Natural killer cell (primary cell): ENCODE results near the gene UBE2L6. TPM values are rescaled to one million over a fixed set of nuclear protein-coding genes. Genes with fewer than 3 reads are reported as not detected.
A peak's percentile ranks its signal among the peaks of the same experiment; 100 is the strongest.

ENCODE experiments used
- ATAC-seq, 3 donors: fragments of 150-1000 bp in 2 of 3; fragments of 200-7000 bp in 1 of 3; cut with Tn5 transposase; 1 replicate in 1 of 3; 2 replicates in 2 of 3; pipeline ENCODE4 v1.10.0; 2021; ENCODE audit warnings: mild to moderate bottlenecking in 2 of 3, moderate library complexity in 2 of 3
- DNase-seq, 2 donors: peaks; one replicate each; pipeline versions ENCODE4 v3.0.0 to v3.0.0-alpha.2; 2013 to 2021; ENCODE audit warnings: mixed read lengths in 1 of 2
- H3K27ac ChIP-seq: one replicate; pipeline ENCODE4 v1.5.1; 2013; ENCODE audit warnings: mild to moderate bottlenecking, low read length
- H3K27me3 ChIP-seq: one replicate; pipeline ENCODE4 v1.6.1; 2013; ENCODE audit warnings: low read length; ENCODE audit not compliant: control insufficient read depth, insufficient read depth
- H3K36me3 ChIP-seq: one replicate; pipeline ENCODE4 v1.6.1; 2013; ENCODE audit warnings: low read length; ENCODE audit not compliant: control insufficient read depth, insufficient read depth
- H3K4me1 ChIP-seq: one replicate; pipeline ENCODE4 v1.6.1; 2013; ENCODE audit warnings: low read length; ENCODE audit not compliant: control insufficient read depth, insufficient read depth
- H3K4me3 ChIP-seq: one replicate; pipeline ENCODE4 v1.5.1; 2013; ENCODE audit warnings: low read length
- H3K9me3 ChIP-seq: one replicate; pipeline ENCODE4 v1.6.1; 2013; ENCODE audit warnings: low read length; ENCODE audit not compliant: control insufficient read depth, insufficient read depth
- H3K27ac Mint-ChIP-seq, 2 donors: one replicate each; pipeline ENCODE4 v1.8.0; 2022; ENCODE audit warnings: mild to moderate bottlenecking in 2 of 2, mixed read lengths in 2 of 2, moderate library complexity in 1 of 2
- H3K27me3 Mint-ChIP-seq, 2 donors: one replicate each; pipeline ENCODE4 v1.8.0; 2022; ENCODE audit warnings: low read depth in 2 of 2, mixed read lengths in 2 of 2
- H3K36me3 Mint-ChIP-seq: one replicate; pipeline ENCODE4 v1.8.0; 2022; ENCODE audit warnings: mixed read lengths
- H3K4me1 Mint-ChIP-seq, 2 donors: one replicate each; pipeline ENCODE4 v1.8.0; 2022; ENCODE audit warnings: mixed read lengths in 2 of 2
- H3K4me3 Mint-ChIP-seq: one replicate; pipeline ENCODE4 v1.8.0; 2022; ENCODE audit warnings: mild to moderate bottlenecking, moderate library complexity, mixed read lengths
- H3K9me3 Mint-ChIP-seq, 2 donors: one replicate each; pipeline ENCODE4 v1.8.0; 2022; ENCODE audit warnings: mixed read lengths in 2 of 2
- WGBS: methylation state at CpG from one replicate; pipeline ENCODE4 v1.1.7; 2013; ENCODE audit warnings: missing lambda C conversion rate; ENCODE audit not compliant: insufficient coverage; 5-methylcytosine and 5-hydroxymethylcytosine counted together
- intact Hi-C: fragments of 100-400 bp; cut with micrococcal nuclease; formaldehyde crosslinking; loops from one replicate; pipeline ENCODE4 v1.14.2; 2022
- total RNA-seq, 4 donors: library from RNA; stranded (reverse); fragments of 120-200 nt in 1 of 4; gene quantifications; one replicate each; pipeline versions ENCODE4 v1.2.3 to v1.2.4, GENCODE V29; 2013 to 2022
- TF ChIP-seq, protein P1 (sequence below): fragments of 200-600 bp; IDR thresholded peaks from one replicate; pipeline ENCODE4 v1.8.0; 2022; ENCODE audit warnings: antibody characterized with exemption

The UBE2L6 gene
- total RNA-seq, 3 donors from 2014 or later (not counting 1 experiment from before 2014, with no cell fraction given) = 89.1 to 108 (median 103) TPM

DNA sequence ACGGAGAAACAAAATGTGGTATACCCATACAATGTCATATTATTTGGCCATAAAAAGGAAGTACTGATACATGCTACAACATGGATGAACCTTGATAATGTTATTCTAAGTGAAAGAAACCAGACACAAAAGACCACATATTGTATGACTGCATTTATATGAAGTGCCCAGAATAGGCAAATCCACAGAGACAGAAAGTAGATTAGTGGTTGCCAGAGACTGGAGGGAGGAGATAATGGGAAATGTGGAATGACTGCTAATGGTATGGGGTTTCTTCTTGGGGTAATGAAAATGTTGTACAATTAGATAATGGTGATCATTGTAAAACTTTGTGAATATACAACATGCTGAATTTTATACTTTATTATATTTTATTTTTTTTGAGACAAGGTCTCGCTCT is 46.4 kb downstream of the UBE2L6 start:
- peaks cover 1 to 2% of the 10 kb centered on the region in 2 donors for H3K4me1 Mint-ChIP-seq
- Histone ChIP-seq H3K27ac (no peak overlapping the region), H3K4me1 (no peaks in the 10 kb centered on the region), H3K4me3 (no peak overlapping the region), H3K9me3 (no peaks in the 10 kb centered on the region), H3K36me3 (no peaks in the 10 kb centered on the region), H3K27me3 (no peaks in the 10 kb centered on the region)
- ATAC-seq (no peak), DNase-seq (no peak)
- no peaks in the 10 kb centered on the region for H3K9me3 Mint-ChIP-seq
- TF ChIP-seq, protein P1, sequence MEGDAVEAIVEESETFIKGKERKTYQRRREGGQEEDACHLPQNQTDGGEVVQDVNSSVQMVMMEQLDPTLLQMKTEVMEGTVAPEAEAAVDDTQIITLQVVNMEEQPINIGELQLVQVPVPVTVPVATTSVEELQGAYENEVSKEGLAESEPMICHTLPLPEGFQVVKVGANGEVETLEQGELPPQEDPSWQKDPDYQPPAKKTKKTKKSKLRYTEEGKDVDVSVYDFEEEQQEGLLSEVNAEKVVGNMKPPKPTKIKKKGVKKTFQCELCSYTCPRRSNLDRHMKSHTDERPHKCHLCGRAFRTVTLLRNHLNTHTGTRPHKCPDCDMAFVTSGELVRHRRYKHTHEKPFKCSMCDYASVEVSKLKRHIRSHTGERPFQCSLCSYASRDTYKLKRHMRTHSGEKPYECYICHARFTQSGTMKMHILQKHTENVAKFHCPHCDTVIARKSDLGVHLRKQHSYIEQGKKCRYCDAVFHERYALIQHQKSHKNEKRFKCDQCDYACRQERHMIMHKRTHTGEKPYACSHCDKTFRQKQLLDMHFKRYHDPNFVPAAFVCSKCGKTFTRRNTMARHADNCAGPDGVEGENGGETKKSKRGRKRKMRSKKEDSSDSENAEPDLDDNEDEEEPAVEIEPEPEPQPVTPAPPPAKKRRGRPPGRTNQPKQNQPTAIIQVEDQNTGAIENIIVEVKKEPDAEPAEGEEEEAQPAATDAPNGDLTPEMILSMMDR = no peak
- intact Hi-C loops = no loop called here
- peaks cover 0 to 3% of the 10 kb centered on the region in 2 donors for H3K27me3 Mint-ChIP-seq
- no peak overlapping the region for H3K27ac Mint-ChIP-seq
- no peaks in the 10 kb centered on the region for H3K36me3 Mint-ChIP-seq
- H3K4me3 Mint-ChIP-seq = no peak overlapping the region
- WGBS = 94% methylated on average over 1 of the region's 2 CpGs

- Mint-ChIP-seq H3K36me3 (no peaks in the 10 kb centered on the region), H3K27ac (peak overlapping the region in 1 of 2 donors; percentile 89), H3K4me1 (peaks cover 17 to 41% of the 10 kb centered on the region in 2 donors), H3K4me3 (peak overlapping the region; percentile 100), H3K9me3 (no peaks in the 10 kb centered on the region), H3K27me3 (no peaks in the 10 kb centered on the region)
- Histone ChIP-seq H3K36me3 (no peaks in the 10 kb centered on the region), H3K9me3 (no peaks in the 10 kb centered on the region), H3K4me1 (peaks cover 20% of the 10 kb centered on the region), H3K27me3 (no peaks in the 10 kb centered on the region), H3K27ac (no peak overlapping the region), H3K4me3 (peak overlapping the region; percentile 92)
- DNase-seq = no peak
- WGBS = 4% methylated on average over 5 of the region's 5 CpGs
- intact Hi-C loops = no loop called here
- no peak for ATAC-seq
- TF ChIP-seq, protein P1 = no peak
Measured at GRCh38 chr11:57516061-57516443, 51.4 kb downstream of the UBE2L6 start.

- under 1% methylated on average over 66 of the region's 66 CpGs for WGBS
- H3K27me3 Mint-ChIP-seq = no peaks in the 10 kb centered on the region
- H3K27ac Mint-ChIP-seq = peak within 1 kb of the TSS; percentile 72 to 89
- peak within 1 kb of the TSS; percentile 100 for H3K4me3 Mint-ChIP-seq
- no peaks in the 10 kb centered on the region for H3K9me3 Mint-ChIP-seq
- H3K4me3 ChIP-seq = peak within 1 kb of the TSS; percentile 92
- H3K36me3 Mint-ChIP-seq = no peaks in the 10 kb centered on the region
- peaks cover 17 to 41% of the 10 kb centered on the region in 2 donors for H3K4me1 Mint-ChIP-seq
- no peaks in the 10 kb centered on the region for H3K9me3 ChIP-seq
- H3K36me3 ChIP-seq = no peaks in the 10 kb centered on the region
- DNase-seq = peak; percentile 19 to 37
- H3K27me3 ChIP-seq = no peaks in the 10 kb centered on the region
- intact Hi-C loops = no loop called here
- ATAC-seq = peak; percentile 38 to 52 (median 46)
- TF ChIP-seq, protein P1 = no peak
- peaks cover 20% of the 10 kb centered on the region for H3K4me1 ChIP-seq
- no peak within 1 kb of the TSS for H3K27ac ChIP-seq
Measured at GRCh38 chr11:57515332-57516060, 52.0 kb downstream of the UBE2L6 start, which contains the start of gene SLC43A1. Gene SLC43A1 (minus strand): TSS chr11:57515702. CDS start chr11:57514111, 1,591 bp downstream.
